PC-9 (cell line): ENCODE measurements around the gene CALHM4.

Experiments
- EZH2 ChIP-seq: fragments of 200-600 bp; sonication (generic); IDR thresholded peaks from 2 replicates; pipeline ENCODE4 v1.8.0; 2017; ENCODE audit warnings: antibody characterized with exemption, low read depth
- TF ChIP-seq, protein P1 (sequence below): fragments of 200-600 bp; sonication (generic); conservative IDR thresholded peaks from 2 replicates; pipeline ENCODE4 v1.6.1; 2017; ENCODE audit warnings: mixed run types, antibody characterized with exemption, mild to moderate bottlenecking, moderate library complexity

DNA sequence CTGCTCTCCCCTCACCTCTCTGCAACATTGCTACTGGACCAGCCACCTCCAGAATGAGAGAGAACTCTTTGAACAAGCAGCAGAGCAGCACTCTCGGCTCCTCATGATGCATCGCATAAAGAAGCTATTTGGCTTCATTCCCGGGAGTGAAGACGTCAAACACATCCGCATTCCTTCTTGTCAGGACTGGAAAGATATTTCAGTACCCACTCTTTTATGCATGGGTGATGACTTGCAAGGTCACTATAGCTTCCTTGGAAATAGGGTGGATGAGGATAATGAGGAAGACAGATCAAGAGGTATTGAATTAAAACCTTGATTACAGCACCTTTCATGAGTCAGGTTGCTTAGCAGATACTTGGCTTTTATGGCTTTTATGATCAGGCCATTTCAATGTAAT is 4.3 kb downstream of the CALHM4 start:
- TF ChIP-seq, protein P1, sequence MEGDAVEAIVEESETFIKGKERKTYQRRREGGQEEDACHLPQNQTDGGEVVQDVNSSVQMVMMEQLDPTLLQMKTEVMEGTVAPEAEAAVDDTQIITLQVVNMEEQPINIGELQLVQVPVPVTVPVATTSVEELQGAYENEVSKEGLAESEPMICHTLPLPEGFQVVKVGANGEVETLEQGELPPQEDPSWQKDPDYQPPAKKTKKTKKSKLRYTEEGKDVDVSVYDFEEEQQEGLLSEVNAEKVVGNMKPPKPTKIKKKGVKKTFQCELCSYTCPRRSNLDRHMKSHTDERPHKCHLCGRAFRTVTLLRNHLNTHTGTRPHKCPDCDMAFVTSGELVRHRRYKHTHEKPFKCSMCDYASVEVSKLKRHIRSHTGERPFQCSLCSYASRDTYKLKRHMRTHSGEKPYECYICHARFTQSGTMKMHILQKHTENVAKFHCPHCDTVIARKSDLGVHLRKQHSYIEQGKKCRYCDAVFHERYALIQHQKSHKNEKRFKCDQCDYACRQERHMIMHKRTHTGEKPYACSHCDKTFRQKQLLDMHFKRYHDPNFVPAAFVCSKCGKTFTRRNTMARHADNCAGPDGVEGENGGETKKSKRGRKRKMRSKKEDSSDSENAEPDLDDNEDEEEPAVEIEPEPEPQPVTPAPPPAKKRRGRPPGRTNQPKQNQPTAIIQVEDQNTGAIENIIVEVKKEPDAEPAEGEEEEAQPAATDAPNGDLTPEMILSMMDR: no peak
- TF ChIP-seq EZH2: no peak
